Kasumi-1 (cell line): ENCODE data around the gene SARS1.
"Not testable (repeated sequence)": the region's sequence is repeated elsewhere in the genome, so short reads cannot be mapped to it uniquely, and the experiment has no call there.

ENCODE experiments used
- DNase-seq, 2 experiments: peaks; one replicate each; lab custom pipeline; 2025; lab: John Stamatoyannopoulos, UW

The SARS1 gene, protein sequence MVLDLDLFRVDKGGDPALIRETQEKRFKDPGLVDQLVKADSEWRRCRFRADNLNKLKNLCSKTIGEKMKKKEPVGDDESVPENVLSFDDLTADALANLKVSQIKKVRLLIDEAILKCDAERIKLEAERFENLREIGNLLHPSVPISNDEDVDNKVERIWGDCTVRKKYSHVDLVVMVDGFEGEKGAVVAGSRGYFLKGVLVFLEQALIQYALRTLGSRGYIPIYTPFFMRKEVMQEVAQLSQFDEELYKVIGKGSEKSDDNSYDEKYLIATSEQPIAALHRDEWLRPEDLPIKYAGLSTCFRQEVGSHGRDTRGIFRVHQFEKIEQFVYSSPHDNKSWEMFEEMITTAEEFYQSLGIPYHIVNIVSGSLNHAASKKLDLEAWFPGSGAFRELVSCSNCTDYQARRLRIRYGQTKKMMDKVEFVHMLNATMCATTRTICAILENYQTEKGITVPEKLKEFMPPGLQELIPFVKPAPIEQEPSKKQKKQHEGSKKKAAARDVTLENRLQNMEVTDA

GRCh38 chr1:109213824-109214693 is at the start of gene SARS1:
Gene SARS1 (plus strand): TSS chr1:109213918. CDS start chr1:109213993, 75 bp downstream.
- DNase-seq = peak; percentile 71

GRCh38 chr1:109164538-109164937 is 49.2 kb upstream of the SARS1 start:
- no peak for DNase-seq

- DNase-seq = peak in 1 of 2 experiments; percentile 5
Observed at GRCh38 chr1:109167001-109167506, 46.7 kb upstream of the SARS1 start.

DNA sequence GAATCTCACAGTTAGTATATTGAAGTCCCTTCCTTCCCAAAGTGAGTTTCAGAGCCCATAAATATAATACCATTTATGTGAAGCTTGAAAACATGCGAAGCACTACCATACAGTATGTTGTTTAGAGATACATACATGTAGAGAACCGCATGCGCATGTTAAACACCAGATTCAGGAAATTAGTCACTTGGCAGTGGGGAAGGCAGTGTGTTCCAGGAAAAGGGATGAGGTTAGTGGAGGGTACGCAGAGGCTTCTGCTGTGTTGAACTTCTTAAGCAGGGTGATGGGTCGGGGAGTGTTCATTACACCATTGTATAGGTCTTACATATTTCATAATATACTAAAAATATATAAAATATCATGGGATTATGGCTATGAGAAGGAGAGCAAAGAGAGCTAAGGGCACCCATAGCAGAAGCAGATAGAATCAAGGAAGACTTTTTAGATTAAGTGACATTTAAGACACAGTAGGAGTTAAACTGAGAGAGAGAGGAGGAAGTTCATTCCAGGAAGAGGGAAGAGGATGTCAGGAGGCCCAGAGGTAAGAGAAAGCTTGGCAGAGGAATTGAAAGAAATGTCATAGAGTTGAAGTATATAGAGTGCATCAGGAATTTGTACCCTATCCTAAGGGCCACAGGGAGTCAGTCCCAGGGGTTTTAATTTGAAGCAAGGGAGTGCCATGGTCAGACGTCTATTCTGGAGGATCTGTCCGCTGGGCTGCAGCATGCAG is 43.5 kb upstream of the SARS1 start:
- DNase-seq = peak; percentile 41 to 45

GRCh38 chr1:109171646-109172045 is 42.1 kb upstream of the SARS1 start:
- no peak for DNase-seq

DNA sequence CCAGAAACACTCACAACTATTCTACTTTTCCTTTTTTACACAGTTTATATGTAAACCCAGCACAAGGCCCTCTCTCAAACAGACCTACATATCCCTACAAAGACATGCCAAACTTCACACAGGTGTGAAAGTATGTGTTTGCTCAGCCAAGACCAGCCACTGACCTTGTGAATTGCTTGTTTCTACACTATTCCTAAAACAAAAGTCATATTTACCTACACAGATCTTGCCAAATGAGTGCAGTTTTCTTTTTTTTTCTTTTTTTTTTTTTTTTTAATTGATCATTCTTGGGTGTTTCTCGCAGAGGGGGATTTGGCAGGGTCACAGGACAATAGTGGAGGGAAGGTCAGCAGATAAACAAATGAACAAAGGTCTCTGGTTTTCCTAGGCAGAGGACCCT is 37.4 kb upstream of the SARS1 start:
- not testable (repeated sequence) for DNase-seq

DNA sequence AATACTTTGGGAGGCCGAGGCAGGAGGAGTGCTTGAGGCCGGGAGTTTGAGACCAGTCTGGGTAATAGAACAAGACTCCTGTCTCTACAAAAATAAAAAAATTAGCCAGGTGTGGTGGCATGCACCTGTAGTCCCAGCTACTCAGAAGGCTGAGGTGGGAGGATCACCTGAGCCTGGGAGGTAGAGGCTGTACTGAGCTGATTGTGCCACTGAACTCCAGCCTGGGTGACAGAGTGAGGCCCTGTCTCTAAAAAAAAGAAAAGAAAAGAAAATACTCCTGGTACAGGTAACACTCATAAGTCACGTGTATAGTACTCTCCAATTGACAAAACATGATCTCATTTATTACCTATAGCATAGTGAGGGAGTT is 33.0 kb upstream of the SARS1 start:
- not testable (repeated sequence) for DNase-seq

GRCh38 chr1:109181085-109181806 is 32.5 kb upstream of the SARS1 start:
- DNase-seq = no peak

- no peak for DNase-seq
Observed at GRCh38 chr1:109181807-109182163, 31.9 kb upstream of the SARS1 start.

DNA sequence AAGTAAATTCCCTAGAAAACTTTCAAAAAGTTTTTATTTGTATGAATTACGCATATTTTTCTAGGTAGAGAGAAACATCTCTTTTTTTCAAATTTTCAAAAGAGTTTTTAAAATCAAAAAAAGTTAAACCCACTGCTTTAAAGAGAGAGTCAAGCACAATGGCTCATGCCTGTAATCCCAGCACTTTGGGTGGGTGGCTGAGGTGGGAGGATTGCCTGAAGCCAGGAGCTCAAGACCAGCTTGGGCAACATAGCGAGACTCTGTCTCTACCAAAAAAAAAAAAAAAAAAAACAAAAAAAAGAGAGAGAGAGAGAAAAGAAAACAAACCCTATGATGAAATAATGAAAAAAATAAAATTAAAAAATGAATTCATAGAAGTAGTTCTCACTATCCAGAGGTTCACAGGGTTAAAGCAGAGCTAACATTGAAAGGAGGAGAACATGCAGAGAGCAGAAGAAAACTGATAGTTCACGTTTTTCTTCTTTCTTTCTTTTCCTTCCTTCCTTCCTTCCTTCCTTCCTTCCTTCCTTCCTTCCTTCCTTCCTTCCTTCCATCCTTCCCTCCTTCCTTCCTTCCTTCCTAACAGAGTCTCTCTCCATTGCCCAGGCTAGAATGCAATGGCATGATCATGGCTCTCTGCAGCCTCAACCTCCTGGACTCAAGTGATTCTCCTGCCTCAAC is 30.5 kb upstream of the SARS1 start:
- DNase-seq = no peak

DNA sequence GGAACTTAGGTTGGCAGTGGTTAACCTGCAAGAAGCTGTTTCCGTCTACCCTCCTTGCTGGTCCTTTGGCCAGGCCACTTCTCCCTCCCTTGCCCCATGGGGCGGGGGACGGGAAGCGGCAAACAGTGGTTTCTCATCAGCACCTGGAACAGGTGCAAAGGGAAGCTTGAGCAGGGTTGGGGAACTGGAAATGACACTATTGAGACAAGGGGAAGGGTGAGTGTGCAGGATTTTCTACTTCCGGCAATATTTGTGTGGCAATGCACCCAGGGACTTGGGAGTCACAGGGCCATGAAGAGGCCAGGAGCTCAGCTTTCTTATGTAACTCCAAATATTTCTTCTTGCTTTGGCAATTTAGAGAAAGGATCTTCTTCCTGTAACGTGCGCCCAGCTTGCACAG is 29.0 kb upstream of the SARS1 start:
- DNase-seq = no peak

DNA sequence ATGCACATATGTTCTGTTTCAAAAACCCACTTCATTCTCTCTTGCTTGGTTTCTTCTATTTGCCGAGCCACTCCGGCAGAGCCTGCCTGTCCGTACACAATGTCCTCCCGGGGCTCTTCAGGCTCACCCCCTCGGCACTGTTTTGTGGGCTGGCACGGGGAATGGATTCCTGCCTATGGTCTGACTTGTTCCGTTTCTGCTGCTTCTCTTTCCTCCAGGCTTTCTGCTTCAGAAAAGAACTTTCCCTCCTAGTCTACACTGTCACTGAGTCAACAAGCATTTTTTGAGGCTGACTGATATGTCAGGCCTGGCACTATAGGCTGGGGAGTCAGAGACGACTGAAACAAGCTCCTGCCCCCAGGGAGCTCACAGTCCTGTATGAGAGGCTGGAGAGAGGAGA is 28.4 kb upstream of the SARS1 start:
- DNase-seq = no peak

GRCh38 chr1:109185990-109186732 is 27.6 kb upstream of the SARS1 start:
- no peak for DNase-seq

DNA sequence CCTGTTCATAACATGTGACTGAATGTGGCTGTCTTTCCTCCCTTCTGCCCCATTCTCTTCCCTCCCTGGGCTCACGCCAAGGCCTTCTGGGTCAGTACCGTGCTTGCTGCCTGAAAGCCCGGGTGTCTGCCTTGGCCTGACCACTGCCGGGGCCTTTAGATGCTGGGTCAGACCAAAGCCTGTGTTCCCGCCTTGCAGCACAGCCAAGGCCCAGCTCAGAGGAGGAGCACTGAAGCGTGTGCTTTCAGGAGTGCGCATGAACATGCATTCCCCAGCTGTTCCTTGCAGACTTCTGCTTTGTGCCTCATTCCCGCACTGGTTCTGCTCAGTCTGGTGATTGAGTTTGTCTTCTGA is 27.0 kb upstream of the SARS1 start:
- DNase-seq = no peak

GRCh38 chr1:109187127-109187526 is 26.6 kb upstream of the SARS1 start:
- DNase-seq = no peak

- no peak for DNase-seq
Observed at GRCh38 chr1:109188200-109188599, 25.5 kb upstream of the SARS1 start.

- no peak for DNase-seq
Observed at GRCh38 chr1:109188781-109189180, 24.9 kb upstream of the SARS1 start.

DNA sequence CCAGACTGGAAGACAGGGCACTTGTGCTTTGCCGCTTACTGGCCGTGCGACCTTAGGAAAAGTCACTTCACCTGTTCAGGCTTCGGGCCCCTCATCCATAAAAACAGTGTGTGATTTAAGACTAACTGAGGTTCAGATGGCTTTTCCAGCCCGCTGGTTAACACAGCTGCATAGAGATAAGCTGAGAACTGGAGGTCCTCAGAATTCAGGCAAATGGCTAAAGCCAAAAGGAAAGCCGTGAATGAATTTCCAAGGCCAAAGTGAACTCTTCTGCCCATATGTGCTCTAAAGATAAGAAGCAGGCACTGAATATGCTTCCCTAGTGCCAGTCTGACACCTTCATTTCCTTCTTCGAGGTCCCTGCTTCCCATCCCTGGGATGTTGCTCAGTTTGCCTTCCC is 23.5 kb upstream of the SARS1 start:
- no peak for DNase-seq

DNA sequence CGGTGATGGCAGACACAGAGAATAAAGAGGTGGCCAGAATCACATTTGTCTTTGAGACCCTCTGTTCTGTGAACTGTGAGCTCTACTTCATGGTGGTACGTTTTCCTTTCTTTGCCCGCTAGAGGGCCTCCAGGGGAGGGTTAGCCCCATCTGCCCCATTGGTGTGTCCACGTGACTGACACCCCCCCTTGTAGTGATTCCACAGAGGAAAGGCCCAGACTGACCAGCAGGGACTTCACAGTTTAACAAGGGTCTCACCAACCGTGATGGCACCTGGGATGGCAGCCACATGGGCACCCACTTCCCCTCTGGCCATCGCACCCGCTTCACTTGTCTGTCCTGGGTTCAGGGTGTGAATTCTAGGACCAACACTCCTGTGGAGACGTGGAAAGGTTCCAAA is 22.3 kb upstream of the SARS1 start:
- DNase-seq = peak in 1 of 2 experiments; percentile 2

- no peak for DNase-seq
Observed at GRCh38 chr1:109191891-109192290, 21.8 kb upstream of the SARS1 start.
